Globus pallidus (tissue), 1 donor: Measurements from ENCODE around the gene CDK13.

ENCODE experiments used
- DNase-seq: peaks from one replicate; pipeline ENCODE4 v3.0.0-alpha.2; 2015; ENCODE audit warnings: low spot score

Gene CDK13

DNA sequence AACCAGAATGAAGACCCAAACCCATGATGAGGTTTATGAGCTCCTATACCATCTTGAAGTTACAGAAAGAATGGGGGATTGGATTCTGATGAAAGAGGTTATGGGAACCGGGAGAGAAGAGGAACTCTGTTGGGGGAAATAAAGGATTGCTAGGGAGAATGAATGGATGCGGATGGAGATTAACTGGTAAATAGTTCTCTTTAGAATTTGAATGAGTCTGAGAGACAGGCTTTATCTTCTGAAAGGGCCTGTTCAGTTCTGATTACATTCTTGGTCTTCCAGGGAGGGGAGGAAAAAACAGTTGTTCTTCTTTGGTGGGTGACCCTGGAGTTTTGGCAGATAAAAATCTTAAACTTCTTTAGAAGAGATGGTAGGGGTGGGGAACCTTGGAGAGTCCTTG is 198.6 kb downstream of the CDK13 start:
- DNase-seq = no peak
